Activated naive CD4-positive, alpha-beta T cell (primary cell): ENCODE data around the gene ALDOC.
"Not testable (repeated sequence)": the region's sequence is repeated elsewhere in the genome, so short reads cannot be mapped to it uniquely, and the experiment has no call there.

ENCODE experiments used
- DNase-seq, 4 experiments: peaks; one replicate each; lab custom pipeline; 2025; lab: John Stamatoyannopoulos, UW

Gene ALDOC

DNA sequence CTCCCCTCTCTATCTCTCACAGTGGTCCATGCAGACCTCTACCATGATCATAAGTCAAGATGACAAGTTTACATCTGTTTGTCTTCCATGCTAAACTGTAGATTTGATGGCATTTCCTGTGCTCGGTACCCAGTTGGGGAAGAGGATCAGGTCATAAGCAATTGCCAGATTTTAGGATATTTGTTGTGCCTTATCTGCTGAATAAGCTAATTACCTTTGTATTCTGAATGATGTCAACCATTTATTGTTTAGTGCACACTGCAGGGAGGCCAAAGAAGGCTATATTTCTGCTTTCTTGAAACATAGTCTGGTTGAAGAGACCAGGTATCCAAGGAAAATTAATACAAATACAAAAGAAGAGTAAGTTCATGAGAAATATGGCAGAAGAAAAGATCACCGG lies 5.8 kb upstream of the ALDOC start:
- no peak for DNase-seq

DNA sequence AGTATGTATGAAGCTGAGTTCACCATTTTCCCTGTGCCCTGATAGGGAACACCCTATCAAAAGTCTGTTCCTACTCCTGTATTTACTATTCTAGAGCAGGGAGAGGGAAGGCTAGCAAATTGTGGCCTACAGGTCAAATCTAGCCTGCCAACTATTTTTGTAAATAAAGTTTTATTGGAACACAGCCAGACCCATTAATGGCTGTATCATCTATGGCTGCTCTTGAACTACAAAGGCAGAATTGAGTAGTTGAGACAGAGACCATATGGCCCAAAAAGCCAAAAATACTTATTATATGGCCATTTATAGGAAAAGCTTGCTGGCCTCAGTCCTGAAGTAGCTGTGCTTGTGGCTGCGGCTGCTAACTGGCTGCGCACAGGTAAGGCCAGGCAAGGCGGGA lies 4.3 kb upstream of the ALDOC start:
- no peak for DNase-seq

DNA sequence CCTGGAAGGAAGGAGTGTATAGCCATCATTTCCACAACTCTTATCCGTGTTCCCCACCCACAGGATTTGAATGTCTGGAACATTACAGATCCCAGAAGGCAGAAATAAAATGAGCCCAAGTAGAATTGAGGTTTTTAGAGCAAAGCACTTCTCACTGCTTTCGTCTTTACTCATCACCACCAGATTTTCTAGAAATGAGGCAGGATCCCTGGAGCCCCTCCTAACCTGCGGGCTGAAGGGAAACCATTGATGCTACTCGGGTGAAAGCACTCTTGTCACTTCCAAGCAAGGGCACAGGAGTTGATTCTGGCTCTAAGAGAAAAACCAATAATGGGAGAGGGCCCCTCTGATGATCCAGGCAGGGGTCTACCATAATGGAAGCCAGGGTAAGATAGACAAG lies 2.8 kb upstream of the ALDOC start:
- DNase-seq: no peak

DNA sequence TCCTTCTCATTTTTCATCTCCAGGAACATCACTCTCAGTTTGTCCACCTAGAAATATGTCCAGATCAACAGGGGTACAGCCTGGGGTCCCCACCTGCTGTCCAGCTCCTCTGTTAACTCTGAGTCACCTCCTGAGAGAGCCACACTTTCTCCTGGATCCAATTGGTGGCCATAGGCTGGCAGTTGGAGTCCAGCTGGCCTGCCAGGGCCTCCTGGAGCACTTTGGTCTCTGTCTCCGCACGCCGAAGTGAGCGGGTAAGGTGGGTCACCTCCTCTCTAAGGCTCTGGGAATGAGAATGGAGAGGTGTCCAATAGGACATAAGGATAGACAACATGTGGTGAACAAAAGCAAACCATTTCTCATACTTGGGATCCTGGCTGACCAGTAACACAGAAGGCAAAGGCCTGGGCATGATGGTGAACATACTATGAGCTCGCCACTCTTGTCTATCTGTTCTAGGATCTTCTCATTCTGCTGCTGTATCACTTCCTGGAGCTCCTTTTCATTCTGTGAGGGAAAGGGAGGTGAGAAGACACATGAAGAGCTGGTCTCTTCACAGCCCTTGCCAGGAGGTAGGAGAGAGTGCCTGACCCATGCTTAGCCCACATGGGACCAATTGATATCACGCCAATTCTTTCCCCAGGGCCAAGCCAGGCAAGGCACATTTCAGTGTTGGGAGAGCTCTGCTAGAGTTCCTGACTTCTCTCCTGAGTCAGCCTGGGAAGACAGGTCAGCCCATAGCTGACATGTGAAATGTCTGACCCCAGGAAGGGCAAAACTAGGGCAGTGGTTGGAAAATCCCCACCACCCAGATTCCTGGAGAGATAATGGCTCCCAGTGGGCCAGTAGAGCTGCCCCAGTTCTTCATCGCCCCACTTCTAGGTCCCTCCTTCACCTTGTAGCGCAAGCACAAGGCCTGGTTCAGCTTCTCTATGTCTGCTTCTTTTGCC lies 1.8 kb upstream of the ALDOC start:
- DNase-seq: no peak

DNA sequence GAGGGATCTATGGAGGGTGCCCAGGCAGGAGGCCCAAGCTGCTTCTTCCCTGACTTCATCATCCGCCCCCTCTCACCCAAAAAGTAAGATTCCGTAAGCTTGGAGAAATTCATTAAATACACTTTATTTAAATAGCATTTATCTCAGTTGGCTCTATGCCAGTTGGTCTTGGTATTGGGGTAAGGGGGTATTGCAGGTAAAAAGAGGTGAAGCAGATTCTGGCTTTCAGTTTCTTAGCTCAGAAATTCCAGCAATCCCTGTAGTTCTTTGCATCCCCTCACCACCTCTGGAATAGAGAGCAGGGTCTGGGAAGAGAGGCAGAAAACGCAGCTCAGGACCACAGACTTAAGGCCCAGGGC lies 750 bp upstream of the ALDOC start:
- no peak for DNase-seq

DNA sequence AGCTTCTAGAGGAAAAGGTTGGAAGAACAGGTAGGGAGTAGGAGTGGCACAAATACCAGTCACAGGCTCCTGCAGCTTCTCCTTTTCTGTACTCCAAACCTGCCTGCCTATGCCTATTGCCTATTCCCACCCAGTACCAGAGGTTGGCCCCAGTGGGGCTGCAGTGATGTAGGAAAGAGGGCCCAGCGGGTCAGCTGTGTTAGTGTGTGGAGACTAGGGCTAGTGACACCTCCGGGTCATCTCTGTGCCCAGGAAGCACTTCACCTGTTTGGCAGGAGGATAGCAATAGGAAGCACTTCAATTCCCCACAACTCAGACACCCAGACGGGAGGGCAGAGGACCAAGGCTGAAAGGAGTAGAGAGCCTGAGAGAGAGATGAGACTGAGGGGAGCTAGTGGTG lies 679 bp downstream of the ALDOC start:
- not testable (repeated sequence) for DNase-seq

DNA sequence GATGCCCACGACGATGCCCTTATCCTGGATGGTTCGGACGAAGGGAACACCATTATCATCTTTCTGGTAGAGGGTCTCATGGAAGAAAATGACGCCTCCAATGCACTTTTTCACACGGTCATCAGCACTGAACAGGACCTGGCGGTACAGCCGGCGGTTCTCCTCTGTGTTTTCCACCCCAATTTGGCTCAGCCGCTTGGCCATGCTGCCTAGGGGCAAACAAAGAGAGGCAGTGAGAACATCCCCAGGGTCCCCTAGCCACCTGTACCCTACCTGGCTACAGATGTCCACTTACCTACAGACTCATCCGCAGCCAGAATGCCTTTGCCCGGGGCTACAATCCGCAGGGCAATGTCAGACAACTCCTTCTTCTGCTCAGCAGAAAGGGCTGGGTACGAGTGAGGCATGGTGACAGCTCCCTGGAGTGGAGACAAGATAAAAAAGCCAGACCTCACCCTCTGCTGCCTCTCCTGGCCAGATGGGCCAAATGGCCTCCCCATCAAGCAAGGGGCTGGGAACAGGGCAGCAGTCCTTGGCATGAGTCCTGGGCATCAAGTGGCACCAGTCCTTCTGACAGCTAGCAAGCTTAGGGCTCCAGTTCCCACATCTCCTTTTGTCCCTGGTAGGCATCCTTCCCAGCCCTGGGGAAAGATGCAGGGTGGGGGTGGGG lies 1.4 kb downstream of the ALDOC start:
- no peak for DNase-seq

DNA sequence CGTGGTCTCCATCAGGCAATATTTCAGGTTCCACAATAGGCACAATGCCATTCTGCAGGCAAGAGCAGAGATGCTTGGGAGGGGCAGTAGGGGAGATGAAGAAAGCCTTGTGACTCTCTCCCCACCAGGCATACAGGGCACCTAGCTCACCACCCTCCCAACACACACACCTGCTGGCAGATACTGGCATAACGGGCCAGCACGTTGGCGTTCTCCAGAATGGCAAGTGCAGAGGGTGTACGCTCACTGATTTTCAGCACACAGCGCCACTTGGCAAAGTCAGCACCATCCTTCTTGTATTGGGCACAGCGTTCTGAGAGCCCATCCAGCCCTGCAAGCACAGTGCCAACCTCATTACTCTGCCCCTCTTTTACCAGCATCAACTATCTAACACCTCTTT lies 2.2 kb downstream of the ALDOC start:
- no peak for DNase-seq

DNA sequence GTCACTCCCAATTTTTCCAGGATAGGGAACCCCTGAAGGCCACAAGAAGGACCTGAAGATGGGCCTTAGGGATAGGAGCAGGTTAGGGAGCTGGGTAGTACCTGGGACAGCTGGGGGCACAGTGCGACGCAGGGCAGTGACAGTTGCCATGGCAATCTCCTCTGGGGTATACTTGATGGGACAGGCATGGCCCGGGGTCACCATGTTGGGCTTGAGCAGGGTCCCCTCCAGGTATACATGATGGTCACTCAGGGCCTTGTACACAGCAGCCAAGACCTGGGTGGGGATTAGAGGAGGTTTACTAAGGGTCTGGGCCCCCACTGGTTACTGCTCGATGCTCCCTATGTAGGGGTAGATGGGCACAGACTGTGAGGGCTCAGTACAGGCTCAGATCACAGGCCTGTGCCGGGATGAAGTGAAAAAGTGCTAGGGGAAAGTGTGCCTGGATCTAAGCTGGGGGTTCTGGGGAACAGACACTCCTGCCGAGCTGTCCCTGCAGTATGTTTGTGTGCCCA lies 2.7 kb downstream of the ALDOC start:
- DNase-seq: no peak

DNA sequence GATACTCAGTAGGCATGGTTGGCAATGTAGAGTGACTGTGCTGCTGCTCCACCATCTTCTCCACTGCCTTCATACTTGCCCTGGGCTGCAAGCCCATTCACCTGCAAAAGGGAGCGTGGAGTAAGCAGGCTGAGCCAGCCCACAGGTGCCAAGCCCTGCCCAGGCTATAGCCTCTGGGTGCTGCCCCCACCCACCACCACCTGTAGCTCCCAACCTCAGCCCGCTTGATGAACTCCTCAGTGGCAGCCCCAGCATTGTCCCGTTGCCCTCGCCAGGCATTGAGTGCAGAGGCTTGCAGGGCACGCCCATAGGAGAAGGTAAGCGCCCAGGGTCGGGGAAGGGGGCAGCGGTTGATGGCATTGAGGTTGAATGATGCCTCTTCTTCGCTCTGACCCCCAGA lies 3.2 kb downstream of the ALDOC start:
- no peak for DNase-seq

DNA sequence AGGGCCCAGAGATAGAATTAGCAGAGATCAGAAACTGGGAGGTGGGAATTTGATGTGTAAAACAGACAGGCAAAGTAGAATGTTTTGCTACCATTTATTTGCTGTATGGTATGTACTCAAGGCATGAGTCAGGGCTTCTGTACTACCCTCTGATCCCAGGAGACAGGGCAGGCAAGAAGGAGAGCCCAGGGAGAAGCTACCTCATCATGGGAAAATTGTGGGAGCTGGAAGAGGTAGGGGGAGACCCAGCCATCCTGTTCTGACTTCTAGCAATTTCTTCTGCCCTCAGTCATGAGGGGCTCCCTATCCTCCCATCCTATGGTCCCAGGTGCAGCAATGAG lies 3.7 kb downstream of the ALDOC start:
- no peak for DNase-seq

DNA sequence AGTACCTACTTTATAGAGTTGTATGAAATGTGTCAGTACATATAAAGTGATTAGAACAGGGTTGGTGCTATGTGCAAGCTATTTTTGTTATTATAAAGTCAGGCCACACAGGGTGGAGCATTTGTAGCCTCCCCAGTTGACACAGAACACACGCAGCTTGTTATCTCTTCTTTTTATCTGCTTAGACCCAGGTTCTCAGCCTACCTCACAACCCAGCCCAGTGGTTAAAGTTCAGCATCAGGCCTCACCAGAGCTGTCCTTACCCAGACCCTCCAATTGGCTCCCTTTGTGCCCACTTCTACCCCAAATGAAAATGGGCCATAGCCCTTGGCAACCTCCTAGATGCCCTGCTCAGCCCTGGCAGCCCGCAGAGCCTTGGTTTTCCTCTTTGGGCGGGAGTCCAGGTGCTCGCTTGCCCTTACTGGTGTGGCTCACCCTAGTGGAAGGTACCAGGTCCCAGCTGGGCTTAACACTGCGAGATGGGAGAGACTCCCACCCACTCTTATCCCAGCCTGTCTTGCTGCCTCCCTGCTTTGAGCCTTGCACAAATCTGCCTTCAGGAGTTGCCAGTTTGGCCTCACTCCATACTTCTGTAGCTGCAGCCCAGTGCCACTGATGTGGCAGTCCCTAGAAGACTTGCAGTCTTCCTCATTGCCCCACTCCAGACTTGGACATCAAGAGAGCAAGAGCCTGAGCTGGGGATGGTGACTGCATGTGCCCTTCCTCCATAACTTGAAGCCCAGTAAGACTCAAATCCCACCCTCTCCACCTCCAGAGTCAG lies 4.2 kb downstream of the ALDOC start:
- no peak for DNase-seq

DNA sequence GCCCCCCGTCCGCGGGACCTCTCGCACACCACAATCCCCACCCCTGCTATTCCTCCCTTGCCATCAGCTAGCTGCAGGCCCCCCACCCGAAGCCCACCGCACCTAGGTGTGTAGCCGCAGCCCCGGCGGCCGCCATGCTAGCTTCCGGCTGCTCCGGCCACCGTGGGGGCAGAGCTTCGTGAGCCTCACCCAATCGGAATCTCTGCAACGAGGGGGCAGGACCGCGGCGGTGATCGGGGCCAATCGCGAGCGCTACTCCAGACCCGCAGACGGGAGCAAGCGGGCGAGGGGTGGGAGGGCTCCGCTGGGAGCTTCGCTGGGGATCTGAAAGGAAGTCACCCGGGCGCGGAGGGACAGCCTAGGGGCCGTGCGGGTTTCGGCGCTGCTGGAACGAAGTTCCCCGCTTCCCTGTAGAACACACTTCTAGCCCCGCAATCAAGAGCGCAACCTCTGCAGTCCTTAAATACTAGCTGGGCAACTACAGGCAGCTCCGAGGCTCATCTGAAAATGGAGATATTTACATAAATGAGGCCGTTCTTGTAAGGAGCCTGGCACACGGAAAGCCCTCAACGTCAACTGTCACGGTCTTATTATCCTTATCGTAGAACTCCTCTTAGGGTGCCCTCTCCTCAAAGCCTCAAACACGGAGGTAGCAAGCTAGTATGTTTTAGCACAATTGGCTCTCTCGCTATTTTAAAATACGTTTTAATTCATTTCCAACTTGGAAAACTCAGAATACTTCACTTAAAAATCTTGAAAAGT lies 5.2 kb downstream of the ALDOC start, which contains the start of gene PIGS:
Gene PIGS, minus strand, starts transcription at position 164 of the 762 bp plus-strand sequence. Its CDS starts 28 bp downstream, at position 136.
- DNase-seq: peak; percentile 77 to 83 (median 82)

DNA sequence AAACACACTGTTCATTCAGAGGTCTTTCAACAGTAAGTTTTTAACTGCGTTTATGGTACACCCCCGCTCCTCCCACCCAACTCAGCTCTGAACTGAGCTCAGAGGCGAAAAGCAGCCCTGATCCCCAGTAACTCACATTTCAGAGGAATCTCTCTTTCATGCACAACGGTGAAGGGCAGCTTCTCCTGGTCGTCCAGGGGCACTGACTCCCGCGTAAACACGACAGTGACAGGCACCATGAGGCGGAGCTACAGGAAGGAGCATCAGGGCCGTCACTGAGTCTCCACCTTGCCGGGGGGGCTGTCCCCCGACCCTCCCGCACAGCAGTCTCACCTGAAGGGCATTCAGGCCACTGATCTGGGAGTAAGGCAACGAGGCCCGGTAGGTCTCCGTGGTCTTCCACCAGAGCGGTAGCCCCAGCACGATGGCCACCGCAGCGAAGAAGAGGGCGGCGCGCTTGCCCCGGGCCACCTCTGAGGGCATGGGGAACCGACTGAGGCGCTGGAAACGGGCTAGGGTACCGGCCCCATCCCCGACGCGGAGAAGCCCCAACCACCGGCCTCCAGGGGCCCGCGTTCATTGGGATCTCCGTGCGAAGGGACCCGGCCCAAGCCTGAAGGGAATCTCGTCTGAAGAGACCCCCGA lies 5.9 kb downstream of the ALDOC start:
- DNase-seq: peak in 3 of 4 experiments; percentile 24 to 34 (median 25)

DNA sequence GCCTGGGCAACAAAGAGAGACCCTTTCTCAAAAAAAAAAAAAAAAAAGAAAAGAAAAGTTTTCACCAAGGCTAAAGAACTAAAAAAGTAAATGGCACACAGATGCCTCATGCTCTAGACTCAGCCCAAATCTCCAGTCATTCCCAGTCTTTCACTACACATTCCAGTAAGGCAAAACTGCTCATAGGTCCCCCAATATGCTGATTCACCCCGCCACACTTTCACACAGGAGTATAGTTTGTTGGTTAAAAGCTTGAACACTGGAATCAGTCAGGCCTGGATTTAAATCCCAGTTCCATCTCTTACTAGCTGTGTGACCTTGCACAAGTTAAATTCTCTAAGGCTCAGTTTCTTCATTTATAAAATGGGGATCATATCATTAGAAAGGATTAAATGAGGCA lies 7.2 kb downstream of the ALDOC start:
- no peak for DNase-seq

DNA sequence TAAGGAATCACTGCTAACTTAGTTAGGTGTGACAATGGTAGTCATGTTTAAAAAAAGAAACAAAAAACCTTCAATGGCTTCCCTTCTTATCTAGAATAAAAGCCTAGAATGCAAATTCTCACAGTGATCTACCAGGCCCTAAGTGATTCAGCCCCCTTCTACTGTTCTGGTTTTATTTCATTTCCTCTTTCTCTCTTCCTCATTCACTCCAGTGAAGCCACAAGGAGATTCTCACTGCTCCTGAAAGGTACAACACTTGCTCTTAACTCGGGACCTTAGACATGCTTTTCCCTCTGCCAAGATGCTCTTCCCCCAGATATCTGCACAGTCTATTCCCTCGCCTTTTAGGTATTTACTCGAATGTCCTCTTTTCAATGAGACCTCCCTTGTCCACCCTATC lies 9.1 kb downstream of the ALDOC start:
- no peak for DNase-seq

DNA sequence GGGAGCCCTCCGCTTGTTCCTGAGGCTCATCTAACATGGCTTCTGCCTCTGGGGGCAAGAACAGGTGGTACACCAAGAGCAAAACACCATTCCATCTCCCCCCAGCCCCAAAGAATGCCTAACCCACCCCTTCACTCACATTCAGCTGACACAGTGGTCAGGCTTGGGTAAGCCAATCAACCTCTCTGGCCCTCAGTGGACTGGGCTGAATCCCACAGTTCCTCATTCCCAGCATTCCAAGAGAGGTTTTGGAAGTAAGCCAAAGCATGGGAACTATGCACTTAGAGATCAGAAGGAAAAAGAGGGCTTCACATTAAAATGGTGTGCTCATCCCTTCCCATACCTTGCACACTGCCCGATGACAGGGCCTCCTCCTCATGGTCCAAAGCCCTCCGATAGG lies 13.2 kb downstream of the ALDOC start:
- DNase-seq: no peak

DNA sequence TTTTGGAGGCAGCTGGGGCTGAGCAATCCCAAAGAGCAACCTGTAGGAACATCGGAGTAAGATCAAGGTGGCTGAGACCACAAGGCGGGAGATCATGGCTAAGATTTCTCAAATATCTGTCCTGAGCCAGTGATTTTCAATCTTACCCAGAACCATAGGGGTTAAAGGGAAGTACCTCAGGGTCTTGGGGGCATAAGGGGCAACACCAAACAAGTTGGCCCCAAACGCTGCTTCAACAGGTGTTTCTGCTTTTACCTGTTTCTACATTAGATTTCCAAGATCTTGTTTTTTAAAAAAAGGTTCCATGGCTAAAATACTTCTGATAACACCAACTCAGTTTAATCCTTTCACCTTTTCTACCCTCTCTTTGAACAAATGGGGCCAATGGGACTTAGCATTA lies 21.7 kb downstream of the ALDOC start:
- DNase-seq: no peak

DNA sequence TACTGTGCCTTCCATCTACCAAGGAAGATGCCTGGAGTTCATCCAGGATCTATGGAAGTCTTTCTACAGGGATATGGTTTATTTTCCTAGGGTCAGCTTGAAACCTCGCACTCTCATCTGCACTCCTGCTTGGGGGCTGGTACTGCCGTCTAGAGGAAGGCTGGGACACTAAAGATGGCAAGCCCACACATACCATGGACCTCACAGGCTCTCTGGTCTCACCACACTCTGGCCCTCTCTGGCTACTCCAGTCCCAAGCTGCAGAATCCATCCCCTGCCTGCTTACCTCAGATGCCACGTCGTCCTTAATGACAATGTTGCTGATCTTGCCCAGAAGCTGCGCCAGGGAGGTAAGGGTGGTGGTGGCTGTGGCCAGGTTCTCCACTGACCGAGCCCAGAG lies 22.1 kb downstream of the ALDOC start:
- DNase-seq: no peak

DNA sequence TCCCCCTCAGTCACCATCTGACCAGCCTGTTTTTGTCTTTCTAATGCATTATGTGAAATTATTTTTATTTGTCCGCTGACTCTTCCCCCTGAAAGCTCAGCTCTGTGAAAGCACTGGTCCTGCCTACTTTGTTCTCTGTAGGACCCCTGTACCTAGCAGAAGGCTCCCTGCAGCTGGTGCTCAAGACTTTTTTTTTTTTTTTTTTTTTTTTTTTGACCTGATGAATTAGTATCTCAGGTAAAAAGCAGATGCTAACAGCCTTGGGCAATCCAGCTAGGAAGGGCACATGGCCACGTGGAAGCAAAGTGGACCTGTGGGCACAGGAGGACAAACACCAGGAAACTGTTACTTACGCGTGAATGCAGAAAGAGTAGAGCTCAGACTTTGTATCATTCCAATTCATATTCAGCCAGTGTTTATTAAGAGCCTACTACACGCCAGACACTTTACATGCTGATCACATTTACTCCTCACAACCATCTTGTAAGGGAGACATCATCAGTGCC lies 23.6 kb downstream of the ALDOC start:
- no peak for DNase-seq
